Measurements from ENCODE around the gene TTC7B. TPM values are rescaled to one million over a fixed set of nuclear protein-coding genes. Genes with fewer than 3 reads are reported as not detected.
"Not testable (repeated sequence)": the region's sequence is repeated elsewhere in the genome, so short reads cannot be mapped to it uniquely, and the experiment has no call there.

Gene TTC7B
- total RNA-seq, 2 experiments from 2014 or later: 4.9 to 8.3 TPM

- Mint-ChIP-seq H3K27me3 (no peaks in the 10 kb centered on the region), H3K9me3 (ENCODE audit: low read depth) (no peaks in the 10 kb centered on the region), H3K27ac (no peak overlapping the region), H3K36me3 (no peaks in the 10 kb centered on the region), H3K4me3 (no peak overlapping the region), H3K4me1 (peaks cover 3% of the 10 kb centered on the region)
- CTCF ChIA-PET: no interaction called here
- no peak for ATAC-seq
- no peak for DNase-seq
Measured at GRCh38 chr14:90536092-90536491, 280.1 kb downstream of the TTC7B start.

- H3K27ac Mint-ChIP-seq: no peak overlapping the region
- no peaks in the 10 kb centered on the region for H3K27me3 Mint-ChIP-seq
- ATAC-seq (no peak), DNase-seq (no peak)
- H3K4me1 Mint-ChIP-seq: peaks cover 3% of the 10 kb centered on the region
- CTCF ChIA-PET: no interaction called here
- H3K4me3 Mint-ChIP-seq: no peak overlapping the region
- no peaks in the 10 kb centered on the region for H3K9me3 Mint-ChIP-seq (ENCODE audit: low read depth)
- H3K36me3 Mint-ChIP-seq: no peaks in the 10 kb centered on the region
Measured at GRCh38 chr14:90535556-90536090, 280.6 kb downstream of the TTC7B start.

GRCh38 chr14:90534838-90535555 lies 281.2 kb downstream of the TTC7B start:
- CTCF ChIA-PET: no interaction called here

GRCh38 chr14:90534091-90534837 lies 282.0 kb downstream of the TTC7B start:
- CTCF ChIA-PET: no interaction called here
- no peak for DNase-seq
- no peak for ATAC-seq

More at GRCh38 chr14:90534838-90535555, 281.2 kb downstream of the TTC7B start:
- ATAC-seq (no peak), DNase-seq (no peak)
- peaks cover 3% of the 10 kb centered on the region for H3K4me1 Mint-ChIP-seq
- no peak overlapping the region for H3K4me3 Mint-ChIP-seq
- H3K9me3 Mint-ChIP-seq (ENCODE audit: low read depth): no peaks in the 10 kb centered on the region
- no peaks in the 10 kb centered on the region for H3K36me3 Mint-ChIP-seq
- no peak overlapping the region for H3K27ac Mint-ChIP-seq
- H3K27me3 Mint-ChIP-seq: no peaks in the 10 kb centered on the region

GRCh38 chr14:90533591-90534021 lies 282.6 kb downstream of the TTC7B start:
- no peaks in the 10 kb centered on the region for H3K36me3 Mint-ChIP-seq
- CTCF ChIA-PET: no interaction called here
- ATAC-seq (no peak), DNase-seq (no peak)
- H3K27ac Mint-ChIP-seq: no peak overlapping the region
- H3K4me1 Mint-ChIP-seq: peaks cover 3% of the 10 kb centered on the region
- H3K9me3 Mint-ChIP-seq (ENCODE audit: low read depth): peaks cover under 1% of the 10 kb centered on the region
- H3K27me3 Mint-ChIP-seq: no peaks in the 10 kb centered on the region
- no peak overlapping the region for H3K4me3 Mint-ChIP-seq

More at GRCh38 chr14:90534091-90534837, 282.0 kb downstream of the TTC7B start:
- Mint-ChIP-seq H3K27me3 (no peaks in the 10 kb centered on the region), H3K4me3 (no peak overlapping the region), H3K4me1 (peaks cover 3% of the 10 kb centered on the region), H3K27ac (no peak overlapping the region), H3K9me3 (ENCODE audit: low read depth) (no peaks in the 10 kb centered on the region), H3K36me3 (no peaks in the 10 kb centered on the region)

- DNase-seq (no peak), ATAC-seq (no peak)
- H3K27me3 Mint-ChIP-seq: no peaks in the 10 kb centered on the region
- H3K36me3 Mint-ChIP-seq: no peaks in the 10 kb centered on the region
- no peak overlapping the region for H3K4me3 Mint-ChIP-seq
- CTCF ChIA-PET: no interaction called here
- no peak overlapping the region for H3K27ac Mint-ChIP-seq
- H3K9me3 Mint-ChIP-seq (ENCODE audit: low read depth): peaks cover 3% of the 10 kb centered on the region
- peaks cover 3% of the 10 kb centered on the region for H3K4me1 Mint-ChIP-seq
Measured at GRCh38 chr14:90532826-90533525, 283.3 kb downstream of the TTC7B start.

GRCh38 chr14:90531497-90531896 lies 284.7 kb downstream of the TTC7B start:
- peaks cover 3% of the 10 kb centered on the region for H3K4me1 Mint-ChIP-seq
- no peak for DNase-seq
- ATAC-seq: no peak
- peaks cover 11% of the 10 kb centered on the region for H3K9me3 Mint-ChIP-seq (ENCODE audit: low read depth)
- H3K36me3 Mint-ChIP-seq: peaks cover 1% of the 10 kb centered on the region
- CTCF ChIA-PET: no interaction called here
- H3K27ac Mint-ChIP-seq: no peak overlapping the region
- H3K27me3 Mint-ChIP-seq: no peaks in the 10 kb centered on the region
- no peak overlapping the region for H3K4me3 Mint-ChIP-seq

- Mint-ChIP-seq H3K27ac (no peak overlapping the region), H3K27me3 (no peaks in the 10 kb centered on the region), H3K4me3 (no peak overlapping the region), H3K4me1 (peaks cover 3% of the 10 kb centered on the region), H3K9me3 (ENCODE audit: low read depth) (peaks cover 16% of the 10 kb centered on the region), H3K36me3 (peaks cover 1% of the 10 kb centered on the region)
- no peak for ATAC-seq
- CTCF ChIA-PET: no interaction called here
- no peak for DNase-seq
Measured at GRCh38 chr14:90530523-90530922, 285.7 kb downstream of the TTC7B start.

GRCh38 chr14:90527978-90528377 lies 288.3 kb downstream of the TTC7B start:
- Mint-ChIP-seq H3K4me3 (no peak overlapping the region), H3K9me3 (ENCODE audit: low read depth) (peaks cover 16% of the 10 kb centered on the region), H3K36me3 (peaks cover 1% of the 10 kb centered on the region), H3K27ac (no peak overlapping the region), H3K27me3 (no peaks in the 10 kb centered on the region), H3K4me1 (no peaks in the 10 kb centered on the region)
- CTCF ChIA-PET: no interaction called here
- ATAC-seq (no peak), DNase-seq (no peak)

GRCh38 chr14:90526536-90526935 lies 289.7 kb downstream of the TTC7B start:
- ATAC-seq, H3K4me3 Mint-ChIP-seq, H3K36me3 Mint-ChIP-seq, H3K4me1 Mint-ChIP-seq, CTCF ChIA-PET, H3K27ac Mint-ChIP-seq, DNase-seq, H3K27me3 Mint-ChIP-seq: not testable (repeated sequence)
- H3K9me3 Mint-ChIP-seq (ENCODE audit: low read depth): peaks cover 16% of the 10 kb centered on the region

- CTCF ChIA-PET, H3K27ac Mint-ChIP-seq, H3K4me1 Mint-ChIP-seq, DNase-seq, H3K36me3 Mint-ChIP-seq, H3K27me3 Mint-ChIP-seq, H3K4me3 Mint-ChIP-seq: not testable (repeated sequence)
- peak; percentile 66 for ATAC-seq
- H3K9me3 Mint-ChIP-seq (ENCODE audit: low read depth): peaks cover 16% of the 10 kb centered on the region
Measured at GRCh38 chr14:90525353-90526028, 290.7 kb downstream of the TTC7B start.

- CTCF ChIA-PET: no interaction called here
- no peak for DNase-seq
- no peak overlapping the region for H3K4me3 Mint-ChIP-seq
- H3K27me3 Mint-ChIP-seq: no peaks in the 10 kb centered on the region
- ATAC-seq: no peak
- H3K9me3 Mint-ChIP-seq (ENCODE audit: low read depth): peaks cover 16% of the 10 kb centered on the region
- no peaks in the 10 kb centered on the region for H3K4me1 Mint-ChIP-seq
- H3K27ac Mint-ChIP-seq: no peak overlapping the region
- H3K36me3 Mint-ChIP-seq: peaks cover 1% of the 10 kb centered on the region
Measured at GRCh38 chr14:90523961-90524875, 292.0 kb downstream of the TTC7B start.

Measured in activated CD8-positive, alpha-beta memory T cell treated with anti-CD3 and anti-CD28 coated beads, Interleukin-2, amount 10 ng/mL, durations not matched to agents 7 days and 5 days (primary cell).